IPS-18c (cell line): ENCODE data around the gene MGST3.
"Not testable (repeated sequence)": the region's sequence is repeated elsewhere in the genome, so short reads cannot be mapped to it uniquely, and the experiment has no call there.

Experiments used
- H3K4me3 ChIP-seq: 2 replicates; pipeline ENCODE4 v1.7.0; 2013; ENCODE audit warnings: low read depth, mild to moderate bottlenecking, low read length, moderate library complexity; ENCODE audit not compliant: insufficient read depth
- H3K9me3 ChIP-seq: one replicate; pipeline ENCODE4 v1.6.1; 2013; ENCODE audit warnings: mild to moderate bottlenecking, low read length, moderate library complexity; ENCODE audit not compliant: control insufficient read depth, insufficient read depth

The MGST3 gene

GRCh38 chr1:165641231-165641987, 10.4 kb downstream of the MGST3 start:
- H3K4me3 ChIP-seq = no peak overlapping the region
- H3K9me3 ChIP-seq = no peaks in the 10 kb centered on the region

GRCh38 chr1:165644064-165644735, 13.2 kb downstream of the MGST3 start:
- H3K4me3 ChIP-seq = no peak overlapping the region
- H3K9me3 ChIP-seq = no peaks in the 10 kb centered on the region

GRCh38 chr1:165645654-165646366, 14.8 kb downstream of the MGST3 start:
- Histone ChIP-seq H3K4me3 (no peak overlapping the region), H3K9me3 (no peaks in the 10 kb centered on the region)

GRCh38 chr1:165647517-165647916, 16.5 kb downstream of the MGST3 start:
- Histone ChIP-seq H3K4me3 (no peak overlapping the region), H3K9me3 (no peaks in the 10 kb centered on the region)

- Histone ChIP-seq H3K9me3 (no peaks in the 10 kb centered on the region), H3K4me3 (no peak overlapping the region)
Measured at GRCh38 chr1:165647970-165648369, 16.9 kb downstream of the MGST3 start.

GRCh38 chr1:165648919-165649572, 18.0 kb downstream of the MGST3 start:
- Histone ChIP-seq H3K9me3 (no peaks in the 10 kb centered on the region), H3K4me3 (no peak overlapping the region)

GRCh38 chr1:165650981-165651625, 20.1 kb downstream of the MGST3 start:
- H3K9me3 ChIP-seq = no peaks in the 10 kb centered on the region
- no peak overlapping the region for H3K4me3 ChIP-seq

- H3K9me3 ChIP-seq, H3K4me3 ChIP-seq: not testable (repeated sequence)
Measured at GRCh38 chr1:165658766-165659580, 27.9 kb downstream of the MGST3 start.

GRCh38 chr1:165659581-165659895, 28.5 kb downstream of the MGST3 start:
- Histone ChIP-seq H3K9me3 (no peaks in the 10 kb centered on the region), H3K4me3 (no peak overlapping the region)

GRCh38 chr1:165661703-165662102, 30.7 kb downstream of the MGST3 start:
- Histone ChIP-seq H3K9me3 (no peaks in the 10 kb centered on the region), H3K4me3 (no peak overlapping the region)

- no peaks in the 10 kb centered on the region for H3K9me3 ChIP-seq
- H3K4me3 ChIP-seq = no peak overlapping the region
Measured at GRCh38 chr1:165662186-165662585, 31.2 kb downstream of the MGST3 start.

GRCh38 chr1:165666152-165666825, 35.3 kb downstream of the MGST3 start:
- no peaks in the 10 kb centered on the region for H3K9me3 ChIP-seq
- H3K4me3 ChIP-seq = no peak overlapping the region

- Histone ChIP-seq H3K9me3 (no peaks in the 10 kb centered on the region), H3K4me3 (no peak overlapping the region)
Measured at GRCh38 chr1:165668184-165668583, 37.1 kb downstream of the MGST3 start.

- no peaks in the 10 kb centered on the region for H3K9me3 ChIP-seq
- H3K4me3 ChIP-seq = no peak overlapping the region
Measured at GRCh38 chr1:165671526-165671925, 40.5 kb downstream of the MGST3 start.

- Histone ChIP-seq H3K9me3 (no peaks in the 10 kb centered on the region), H3K4me3 (no peak overlapping the region)
Measured at GRCh38 chr1:165674599-165674998, 43.6 kb downstream of the MGST3 start.

GRCh38 chr1:165675794-165676193, 44.8 kb downstream of the MGST3 start:
- no peaks in the 10 kb centered on the region for H3K9me3 ChIP-seq
- no peak overlapping the region for H3K4me3 ChIP-seq
